ENCODE results near the gene ELAVL3.

The ELAVL3 gene

DNA sequence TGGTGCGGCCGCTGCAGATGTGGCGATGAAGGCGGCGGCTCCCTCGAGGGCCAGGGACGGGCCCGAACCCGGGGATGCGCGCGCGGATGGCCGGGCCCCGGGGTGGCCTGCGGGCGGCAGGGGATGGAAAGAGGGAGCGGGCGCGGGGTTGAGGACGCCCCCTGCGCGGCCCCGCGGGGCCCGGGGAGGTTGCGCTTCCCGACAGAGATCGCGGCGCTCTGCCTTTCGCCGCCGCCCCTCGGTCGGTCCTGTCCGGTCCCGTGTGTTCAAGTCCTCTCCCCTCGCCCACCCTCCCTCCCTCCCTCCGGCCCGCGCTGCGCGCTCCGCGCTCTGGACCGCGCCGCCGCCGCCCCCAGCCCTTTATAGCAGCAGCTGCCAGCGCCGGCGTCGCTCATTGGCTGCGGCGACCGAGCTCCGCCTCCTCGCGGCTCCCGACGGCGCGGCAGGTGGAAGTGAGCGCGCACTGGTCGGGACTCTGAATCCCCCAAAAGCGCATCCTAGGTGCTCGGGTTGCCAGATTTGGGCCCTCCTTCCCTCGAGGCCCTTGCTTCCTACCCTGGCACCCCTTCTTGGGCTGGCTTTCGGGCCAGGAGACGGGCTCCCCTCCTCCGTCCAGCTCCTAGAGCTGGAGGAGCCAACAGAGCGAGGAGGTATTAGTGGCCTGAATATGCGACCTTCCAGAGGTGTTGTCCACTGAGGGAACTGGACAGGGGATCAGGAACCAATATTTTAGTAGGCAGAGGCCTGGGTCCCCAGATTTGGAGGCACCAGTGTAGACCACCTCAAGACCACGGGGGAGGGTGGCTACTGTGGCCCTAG is at the start of gene ELAVL3:
TSS of gene ELAVL3 (minus strand) at position 332 of the 819 bp plus-strand sequence. CDS start 438 bp downstream, outside the sequence.
- no peak for DNase-seq (ENCODE audit: low read depth)

DNA sequence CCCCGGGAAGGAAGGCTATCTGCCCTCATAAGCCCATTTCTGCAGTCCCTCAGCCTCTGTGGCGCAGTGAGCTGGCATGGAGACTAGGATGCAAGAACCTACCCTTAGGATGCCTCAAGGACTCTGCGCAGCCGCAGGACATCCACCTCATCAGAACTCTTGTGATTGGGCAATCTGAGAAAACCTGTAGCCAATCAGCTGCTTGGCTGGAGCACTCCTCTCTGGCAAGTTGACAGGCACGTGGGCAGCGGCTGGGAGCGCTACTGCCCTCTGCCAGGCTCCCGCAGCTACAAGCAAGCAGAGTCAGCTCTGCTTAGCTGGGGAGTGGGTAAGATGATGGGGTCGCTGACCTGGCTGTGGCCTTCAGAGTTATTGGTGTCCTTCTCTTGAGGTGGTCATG is 49.6 kb upstream of the ELAVL3 start:
- peak; percentile 77 for DNase-seq (ENCODE audit: low read depth)

DNA sequence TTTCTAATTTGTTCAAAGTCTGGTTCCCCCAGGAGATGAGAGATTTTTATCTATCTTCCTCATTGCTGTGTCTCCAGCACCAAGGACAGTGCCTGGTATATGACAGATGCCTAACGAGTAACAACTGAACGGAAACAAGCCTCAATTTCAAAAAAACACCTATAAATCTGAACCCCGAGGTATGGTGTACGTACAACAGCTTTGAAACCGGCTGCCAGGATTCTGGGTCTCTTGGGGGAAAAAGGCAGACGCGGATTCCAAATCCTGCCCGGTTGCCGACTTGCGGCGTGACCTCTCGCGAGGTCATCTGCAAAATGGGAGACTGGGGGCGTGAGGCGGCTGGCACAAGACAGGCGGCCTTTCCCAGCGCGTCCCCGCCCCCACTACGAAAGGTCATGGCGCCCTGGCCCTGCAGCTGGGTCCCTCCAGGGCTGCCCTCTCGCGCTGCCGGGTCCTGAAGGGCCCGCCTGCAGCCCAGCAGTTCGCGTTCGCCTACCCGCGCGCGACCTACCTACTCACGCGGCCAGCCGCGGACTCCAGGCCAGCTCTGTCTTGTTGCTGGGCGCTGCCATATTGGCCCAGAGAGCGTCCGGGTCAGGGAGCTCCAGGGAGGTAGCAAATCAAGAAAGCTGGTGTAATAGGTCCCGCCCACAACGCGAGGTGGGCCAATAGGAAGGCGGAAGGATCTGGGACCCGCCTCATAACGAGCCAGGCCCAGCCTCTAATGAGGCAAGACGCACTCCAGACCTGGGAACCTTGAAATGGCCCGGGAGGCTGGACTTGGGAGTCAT is 47.9 kb upstream of the ELAVL3 start, which contains the start of gene ECSIT:
TSS of gene ECSIT (minus strand) at position 584 of the 791 bp plus-strand sequence. CDS start 9,964 bp downstream, outside the sequence.
- DNase-seq (ENCODE audit: low read depth), result peak; percentile 97

DNA sequence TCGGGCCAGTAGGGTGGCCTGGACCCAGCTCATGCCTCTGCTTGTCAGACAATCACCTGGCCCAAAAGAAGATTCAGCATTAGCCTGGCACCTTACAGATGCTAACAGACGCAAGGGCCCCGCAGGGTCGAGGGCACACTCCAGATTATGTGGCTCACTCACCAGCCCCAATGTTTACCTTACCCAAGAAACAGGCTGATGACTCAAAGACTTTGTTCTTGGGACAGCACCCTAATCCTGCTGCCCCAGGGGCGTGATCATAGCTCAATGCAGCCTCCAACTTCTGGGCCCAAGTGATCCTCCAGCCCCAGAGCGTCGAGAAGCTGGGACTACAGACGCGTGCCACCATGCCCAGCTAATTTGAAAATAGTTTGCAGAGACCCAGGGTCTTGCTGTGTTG is 38.3 kb upstream of the ELAVL3 start:
- DNase-seq (ENCODE audit: low read depth), result no peak

DNA sequence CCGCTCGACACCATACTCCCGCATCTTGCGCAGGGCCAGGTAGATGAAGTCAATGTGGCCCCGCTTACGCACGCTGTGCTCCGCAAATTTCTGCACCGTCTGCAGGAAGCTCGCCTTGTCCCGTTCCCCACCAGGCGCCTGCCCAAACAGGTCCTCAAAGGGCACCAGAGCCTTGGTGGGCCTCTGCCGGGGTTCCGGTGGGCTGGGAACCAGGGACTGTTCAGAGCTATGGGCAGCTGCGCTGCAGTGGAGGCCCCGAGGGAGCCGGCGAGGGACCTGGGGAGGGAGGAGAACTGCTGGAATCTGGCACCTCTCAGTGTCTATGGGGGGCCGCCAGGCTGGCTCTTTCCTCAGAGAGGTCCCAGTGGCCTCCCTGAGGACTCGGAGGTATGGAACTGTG is 33.1 kb upstream of the ELAVL3 start:
- DNase-seq (ENCODE audit: low read depth), result no peak

DNA sequence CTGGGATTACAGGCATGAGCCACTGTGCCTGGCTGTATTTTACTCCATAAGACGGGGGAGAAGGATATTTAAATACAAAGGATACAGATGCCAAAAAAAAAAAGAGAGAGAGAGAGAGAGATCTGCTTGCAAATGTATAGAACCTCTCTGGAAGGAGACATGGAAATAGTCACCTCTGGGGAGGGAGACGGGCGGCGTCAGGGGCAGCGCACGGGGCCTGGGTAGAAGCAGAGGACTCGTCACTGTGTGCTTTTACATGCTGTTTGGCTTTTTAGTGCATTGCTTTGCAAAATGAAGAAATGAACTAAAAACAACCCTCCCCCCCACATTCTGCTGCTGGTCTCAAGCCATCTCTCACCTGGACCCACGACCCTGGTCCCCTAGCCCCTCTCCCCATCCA is 29.6 kb upstream of the ELAVL3 start:
- no peak for DNase-seq (ENCODE audit: low read depth)

DNA sequence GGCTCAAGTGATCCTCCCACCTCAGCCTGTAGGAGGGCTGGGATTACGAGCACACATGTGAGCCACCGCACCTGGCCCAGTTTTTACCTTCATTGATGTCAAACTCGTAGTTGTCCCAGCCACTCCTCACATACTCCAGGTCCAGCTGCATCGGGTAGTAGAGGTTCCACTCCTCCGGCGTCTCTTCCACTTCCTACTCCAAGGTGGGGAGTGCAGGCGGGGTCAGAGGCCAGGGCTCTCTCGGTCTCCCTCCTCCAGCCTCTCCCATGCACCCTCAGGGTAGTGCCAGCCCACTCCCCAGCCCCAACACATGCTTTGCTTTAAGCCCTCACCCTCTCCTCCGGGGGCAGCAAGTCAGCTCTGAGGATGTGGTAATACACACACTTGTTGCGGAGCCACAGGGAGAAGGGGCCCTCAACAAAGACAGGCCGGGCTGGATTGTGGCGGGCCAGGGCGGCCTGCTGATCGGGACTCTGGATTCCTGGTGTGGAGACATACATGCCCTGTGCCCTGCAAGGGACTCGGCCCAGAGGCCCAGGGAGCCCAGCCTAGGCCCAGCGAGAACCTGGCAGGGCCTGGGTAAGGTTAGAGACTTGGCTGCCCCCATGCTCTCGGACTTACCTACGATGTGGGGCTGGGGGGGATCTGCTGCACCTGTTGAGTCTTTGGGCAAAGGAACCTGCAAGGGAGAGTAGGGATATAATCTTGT is 26.7 kb upstream of the ELAVL3 start:
- DNase-seq (ENCODE audit: low read depth), result no peak

DNA sequence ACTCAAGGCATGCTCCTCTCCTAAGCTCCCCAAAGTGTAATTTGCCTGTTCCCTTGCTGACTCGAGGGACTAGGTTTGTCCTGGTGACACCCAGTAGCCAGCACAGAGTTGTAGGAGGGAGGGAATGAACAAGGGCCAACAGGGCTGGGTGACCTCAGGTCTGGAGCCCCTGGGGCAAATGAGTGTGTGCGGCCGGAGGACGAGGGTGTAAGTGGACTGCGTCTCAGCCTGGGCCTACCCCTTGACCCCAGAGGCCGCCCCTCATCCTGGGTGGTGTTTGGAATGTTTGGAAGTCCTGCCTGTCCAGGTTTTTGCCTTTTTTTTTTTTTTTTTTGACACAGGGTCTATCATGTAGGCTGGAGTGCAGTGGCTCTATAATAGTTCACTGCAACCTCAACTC is 26.1 kb upstream of the ELAVL3 start:
- no peak for DNase-seq (ENCODE audit: low read depth)

DNA sequence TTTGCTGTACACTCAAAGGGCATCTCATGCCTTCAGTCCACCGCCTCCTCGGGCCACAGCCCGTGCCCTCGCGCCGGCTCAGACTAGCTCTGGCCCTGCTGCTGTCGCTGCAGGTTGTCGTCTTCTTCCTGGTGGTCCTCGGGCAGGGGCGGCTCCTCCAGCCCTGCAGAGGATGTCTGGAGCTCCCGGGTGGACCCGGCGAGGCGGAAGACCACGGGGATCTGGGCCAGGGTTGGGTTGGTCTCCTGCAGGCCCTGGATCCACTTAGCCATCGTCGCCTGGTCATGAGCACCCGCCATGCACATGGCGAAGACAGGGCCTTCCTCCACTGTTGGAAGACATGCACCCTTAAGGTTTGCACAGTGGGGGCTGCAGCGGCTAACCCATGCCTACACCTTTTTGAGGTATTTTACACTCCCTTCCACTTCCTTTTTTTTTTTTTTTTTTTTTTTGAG is 25.3 kb upstream of the ELAVL3 start:
- no peak for DNase-seq (ENCODE audit: low read depth)

DNA sequence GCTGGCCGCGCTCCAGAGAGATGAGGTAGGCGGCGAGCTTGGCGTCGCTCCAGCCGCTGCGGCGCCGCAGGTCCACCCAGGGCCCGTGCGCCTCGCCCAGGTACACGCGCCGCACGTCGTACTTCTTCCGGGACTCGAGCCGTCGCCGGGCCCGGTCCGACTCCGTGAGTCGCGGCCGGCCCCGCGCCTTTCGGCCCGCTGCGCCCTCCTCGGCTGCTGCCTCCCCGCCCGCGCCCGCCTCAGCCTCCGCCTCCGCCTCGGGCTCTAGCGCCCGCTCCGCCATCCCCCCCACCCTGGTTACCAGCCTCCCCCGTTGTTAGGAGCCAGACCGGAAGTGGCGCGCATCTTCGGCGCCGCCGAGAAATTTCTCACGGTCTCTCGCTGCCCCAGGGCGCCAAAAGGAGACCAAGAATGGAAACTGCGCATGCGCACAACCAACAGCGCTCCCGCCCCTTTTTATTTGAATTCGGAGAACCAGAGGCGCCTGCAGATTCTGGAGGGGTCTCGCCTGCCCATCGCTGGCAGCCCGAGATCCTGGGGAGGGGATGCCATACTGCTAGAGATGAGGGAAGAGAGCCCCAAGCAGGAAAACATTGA is 24.8 kb upstream of the ELAVL3 start, which contains the start of gene ZNF653:
TSS of gene ZNF653 (minus strand) at position 336 of the 597 bp plus-strand sequence. CDS start at position 283, 53 bp downstream.
- peak; percentile 88 for DNase-seq (ENCODE audit: low read depth)

DNA sequence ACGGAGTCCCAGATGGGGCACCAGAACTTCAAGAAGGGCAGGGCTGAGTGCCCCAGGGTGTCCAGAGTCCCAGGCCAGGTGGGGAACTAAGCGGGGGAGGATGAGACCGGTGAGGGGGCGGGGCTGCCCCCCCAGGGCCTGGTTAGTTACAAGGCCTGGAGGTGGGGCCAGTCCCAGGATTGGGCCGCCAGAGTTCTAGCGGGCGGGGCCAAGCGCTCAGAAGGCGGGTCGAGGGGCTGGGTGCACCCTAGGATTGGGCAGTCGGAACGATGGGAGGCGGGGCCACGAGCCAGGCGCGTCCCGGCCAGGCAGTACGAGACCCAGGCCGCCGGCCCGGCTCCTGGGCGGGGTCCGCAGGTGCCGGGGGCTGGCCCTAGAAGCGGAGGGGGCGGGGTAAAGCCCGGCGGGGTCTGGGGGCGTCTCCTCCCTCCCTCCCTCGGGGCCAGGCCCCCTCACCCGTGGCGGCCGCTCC is 24.2 kb upstream of the ELAVL3 start:
- DNase-seq (ENCODE audit: low read depth), result peak; percentile 91

DNA sequence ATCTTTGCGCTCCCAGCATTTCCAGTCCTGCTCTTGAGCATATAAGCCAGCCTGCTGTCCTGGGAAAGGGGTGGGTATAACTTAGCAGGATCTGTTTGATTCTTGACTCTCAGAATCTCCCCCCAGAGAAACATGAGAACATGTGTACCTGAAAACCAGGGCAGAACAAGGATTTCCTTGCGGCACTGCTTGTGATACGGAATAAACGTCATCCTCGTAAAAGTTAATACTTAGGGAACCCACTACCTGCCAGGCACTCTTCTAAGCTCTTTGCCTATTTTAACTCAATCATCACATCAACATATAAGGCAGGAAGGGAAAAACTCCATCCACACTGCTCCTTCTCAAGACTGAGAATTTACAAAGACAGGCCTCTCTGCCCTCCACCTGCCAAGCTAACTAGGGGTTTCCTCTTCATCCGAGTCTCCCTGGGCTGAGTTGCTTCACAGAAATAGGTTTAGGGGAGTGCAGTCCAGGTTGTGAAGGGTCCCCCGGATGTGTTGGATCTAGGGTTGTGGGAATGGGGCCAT is 23.7 kb upstream of the ELAVL3 start:
- no peak for DNase-seq (ENCODE audit: low read depth)

DNA sequence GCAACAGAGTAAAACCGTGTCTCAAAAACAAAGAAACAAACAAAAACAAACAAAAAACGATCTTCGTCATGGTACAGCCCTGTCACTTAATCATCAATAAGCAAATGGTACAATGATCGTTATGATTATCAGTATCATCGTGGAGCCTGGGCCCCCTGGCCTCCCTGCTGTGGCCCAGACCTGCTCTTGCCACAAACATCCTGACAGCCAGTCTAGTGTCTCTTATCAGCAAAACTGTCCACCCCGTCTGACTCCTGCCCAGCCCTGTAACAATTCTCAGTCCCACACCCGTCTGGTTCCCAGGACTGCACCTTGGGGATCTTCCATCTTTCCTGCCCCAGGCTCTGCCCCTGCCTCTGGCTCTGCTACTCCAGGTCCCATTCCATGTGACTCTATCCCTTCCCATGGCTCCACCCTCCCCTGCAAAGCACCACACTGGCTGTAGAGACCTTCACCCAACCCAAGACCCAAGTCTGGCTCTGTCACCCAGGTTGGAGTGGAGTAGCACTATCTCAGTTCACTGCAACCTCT is 19.1 kb upstream of the ELAVL3 start:
- DNase-seq (ENCODE audit: low read depth), result no peak

DNA sequence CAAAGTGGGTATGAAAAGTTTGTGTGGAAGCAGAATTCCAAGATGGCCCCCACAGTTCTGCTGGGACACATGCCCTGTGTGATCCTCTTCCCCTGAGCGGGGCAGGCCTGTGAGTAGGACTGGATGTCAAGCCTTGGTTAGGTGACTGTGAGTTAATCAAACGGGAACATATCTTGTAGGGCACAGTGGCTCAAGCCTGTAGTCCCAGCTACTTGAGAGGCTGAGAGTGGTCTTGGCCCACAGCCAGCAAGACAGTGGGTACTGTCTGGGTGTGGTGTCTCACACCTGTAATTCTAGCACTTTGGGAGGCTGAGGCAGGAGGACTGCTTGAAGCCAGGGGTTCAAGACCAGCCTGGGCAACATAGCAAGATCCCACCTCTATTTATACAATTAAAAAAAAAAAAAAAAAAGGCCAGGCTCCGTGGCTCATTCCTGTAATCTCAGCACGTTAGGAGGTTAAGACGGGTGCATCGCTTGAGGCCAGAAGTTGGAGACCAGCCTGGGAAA is 18.4 kb upstream of the ELAVL3 start:
- no peak for DNase-seq (ENCODE audit: low read depth)

DNA sequence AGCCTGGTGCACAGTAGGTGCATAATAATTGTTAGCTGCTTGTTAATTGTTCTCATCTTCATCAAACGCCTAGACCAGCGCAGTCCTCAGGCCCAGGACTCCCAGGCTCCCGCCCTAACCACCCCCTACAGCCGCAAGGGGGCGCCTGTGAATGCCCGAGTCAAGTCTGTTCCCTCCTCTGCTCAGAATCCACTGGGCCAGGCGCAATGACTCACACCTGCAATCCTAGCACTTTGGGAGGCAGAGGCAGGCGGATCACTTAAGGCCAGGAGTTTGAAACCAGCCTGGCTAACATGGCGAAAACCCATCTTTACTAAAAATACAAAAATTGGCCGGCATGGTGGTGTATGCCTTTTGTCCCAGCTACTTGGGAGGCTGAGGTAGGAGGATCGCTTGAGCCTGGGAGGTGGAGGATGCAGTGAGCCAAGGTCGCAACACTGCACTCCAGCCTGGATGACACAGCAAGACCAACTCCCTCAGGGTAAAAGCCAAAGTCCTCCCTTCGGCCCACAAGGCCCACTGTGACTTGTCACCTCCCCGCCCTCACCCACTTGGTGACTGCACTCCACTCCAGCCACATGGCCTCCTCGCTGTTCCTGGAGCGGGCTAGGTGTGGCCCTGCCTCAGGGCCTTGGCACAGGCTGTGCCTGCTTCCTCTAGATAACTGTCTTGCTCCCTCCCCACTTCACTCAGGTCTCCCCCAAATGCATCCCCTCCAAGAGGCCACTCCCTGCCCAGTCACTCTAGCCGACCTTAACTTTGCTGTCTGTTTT is 15.7 kb upstream of the ELAVL3 start:
- peak; percentile 75 for DNase-seq (ENCODE audit: low read depth)

DNA sequence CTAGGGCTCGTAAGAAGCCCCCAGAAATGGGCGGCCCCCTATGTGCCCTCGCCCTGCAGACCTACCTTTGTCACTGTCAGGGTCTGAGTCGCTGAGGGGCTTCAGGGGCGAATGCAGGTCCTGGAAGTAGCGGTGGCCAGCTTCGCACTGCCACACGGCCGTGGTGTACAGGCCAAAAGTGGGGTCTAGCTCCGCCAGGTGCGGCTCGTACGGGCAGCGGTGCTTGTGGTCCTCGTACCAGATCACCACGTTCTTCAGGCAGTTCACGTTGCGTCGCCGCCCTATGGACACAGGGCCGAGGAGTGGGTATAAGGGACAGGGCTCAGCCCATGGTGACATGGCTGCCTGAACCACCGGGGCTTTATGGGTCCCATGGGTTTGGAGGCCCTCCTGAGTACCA is 15.0 kb upstream of the ELAVL3 start:
- DNase-seq (ENCODE audit: low read depth), result no peak

DNA sequence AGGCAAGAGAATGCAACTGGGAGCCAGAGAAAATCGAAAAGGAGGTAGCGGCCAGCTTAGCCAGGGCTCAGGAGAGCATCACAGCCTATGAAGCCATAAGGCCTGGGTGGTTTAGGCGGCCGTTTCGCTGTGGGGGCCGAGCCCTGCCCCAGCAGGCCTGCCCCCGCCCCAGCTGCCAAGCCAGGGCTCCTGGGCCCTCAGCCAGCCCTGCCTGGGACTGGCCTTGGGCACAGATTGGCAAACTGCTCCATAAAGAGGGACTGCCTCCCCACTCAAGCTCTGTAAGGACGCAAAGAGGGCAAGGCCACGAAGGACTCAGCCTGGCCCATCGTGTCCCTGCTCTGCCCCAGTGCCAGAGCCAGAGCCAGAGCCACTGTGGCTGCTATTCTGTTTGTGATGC is 14.6 kb upstream of the ELAVL3 start:
- DNase-seq (ENCODE audit: low read depth), result no peak

DNA sequence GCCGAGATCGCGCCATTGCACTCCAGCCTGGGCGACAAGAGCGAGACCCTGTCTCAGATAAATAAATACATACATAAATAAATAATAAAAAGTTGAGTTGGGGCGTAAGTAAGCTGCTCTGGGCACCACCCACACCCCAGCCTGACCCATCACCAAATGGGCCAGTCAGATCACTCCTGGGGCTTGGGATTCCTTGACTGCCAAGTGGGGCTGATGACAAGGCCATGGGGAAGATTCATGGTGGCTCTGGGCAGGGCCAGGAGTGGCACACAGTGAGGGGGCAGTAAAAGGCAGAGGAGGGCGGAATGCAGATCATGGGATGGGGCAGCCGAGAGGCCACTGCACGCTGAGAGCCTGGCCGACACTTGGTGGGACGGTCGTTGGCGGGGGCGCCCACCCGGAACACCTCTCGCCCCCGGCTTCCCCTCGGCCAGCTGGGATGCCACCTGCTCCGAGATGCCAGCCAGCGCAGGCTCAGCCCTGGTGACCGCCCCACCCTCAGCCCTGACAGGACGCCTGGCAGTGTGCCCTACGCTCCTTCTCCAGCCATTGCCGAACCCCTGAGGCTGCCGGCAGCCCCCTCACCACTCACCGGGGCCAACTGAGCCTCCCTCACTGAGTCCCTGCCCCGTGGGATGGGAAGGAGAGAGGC is 13.9 kb upstream of the ELAVL3 start:
- DNase-seq (ENCODE audit: low read depth), result no peak

DNA sequence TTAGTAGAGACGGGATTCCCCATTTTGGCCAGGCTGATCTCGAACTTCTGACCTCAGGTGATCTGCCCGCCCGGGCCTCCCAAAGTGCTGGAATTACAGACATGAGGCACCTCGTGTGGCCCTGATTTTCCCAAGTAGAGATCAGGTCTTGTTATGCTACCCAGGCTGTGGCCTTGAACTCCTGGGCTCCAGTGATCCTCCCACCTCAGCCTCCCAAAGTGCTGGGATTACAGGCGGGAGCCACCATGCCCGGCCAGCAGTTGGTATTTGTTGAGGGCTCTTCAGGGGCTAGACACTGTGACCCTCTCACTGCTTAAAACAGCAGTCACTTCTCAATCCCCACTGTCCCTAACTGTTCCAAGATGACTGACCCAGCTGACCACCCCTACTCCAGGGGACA is 8.5 kb upstream of the ELAVL3 start:
- DNase-seq (ENCODE audit: low read depth), result no peak
